HG02623 (cell line): ENCODE data around the gene BMERB1.
"Not testable (repeated sequence)": the region's sequence is repeated elsewhere in the genome, so short reads cannot be mapped to it uniquely, and the experiment has no call there.

ENCODE experiments used
- ATAC-seq: cut with Tn5 transposase; IDR thresholded peaks from one replicate; pipeline ENCODE4 v1.9.1; 2021; ENCODE audit warnings: moderate library complexity; ENCODE audit not compliant: unreplicated experiment

The BMERB1 gene

DNA sequence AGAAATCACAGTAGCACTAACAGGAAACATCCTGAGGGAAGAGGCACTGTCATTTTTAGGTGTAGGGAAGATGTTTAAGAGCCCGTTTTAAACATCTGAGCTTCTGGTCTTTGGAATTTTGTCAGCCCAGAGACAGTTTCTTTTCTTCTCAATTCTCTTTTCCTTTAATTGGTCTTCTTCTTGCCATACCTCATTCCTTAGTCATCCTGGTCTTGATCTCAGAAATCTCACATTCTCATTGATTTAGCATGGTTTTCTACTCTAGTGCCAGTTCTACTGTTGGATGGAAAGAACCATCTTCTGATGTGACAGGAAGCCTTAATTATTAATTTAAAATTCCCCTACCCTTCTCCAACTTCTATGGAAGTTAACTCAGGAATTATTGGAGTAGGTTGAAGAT, 25.4 kb downstream of the BMERB1 start:
- no peak for ATAC-seq

GRCh38 chr16:15460601-15461000, 26.2 kb downstream of the BMERB1 start:
- no peak for ATAC-seq

- ATAC-seq, result no peak
Observed at GRCh38 chr16:15461376-15461775, 27.0 kb downstream of the BMERB1 start.

GRCh38 chr16:15464401-15465186, 30.2 kb downstream of the BMERB1 start:
- ATAC-seq, result no peak

- ATAC-seq, result no peak
Observed at GRCh38 chr16:15466131-15466530, 31.7 kb downstream of the BMERB1 start.

DNA sequence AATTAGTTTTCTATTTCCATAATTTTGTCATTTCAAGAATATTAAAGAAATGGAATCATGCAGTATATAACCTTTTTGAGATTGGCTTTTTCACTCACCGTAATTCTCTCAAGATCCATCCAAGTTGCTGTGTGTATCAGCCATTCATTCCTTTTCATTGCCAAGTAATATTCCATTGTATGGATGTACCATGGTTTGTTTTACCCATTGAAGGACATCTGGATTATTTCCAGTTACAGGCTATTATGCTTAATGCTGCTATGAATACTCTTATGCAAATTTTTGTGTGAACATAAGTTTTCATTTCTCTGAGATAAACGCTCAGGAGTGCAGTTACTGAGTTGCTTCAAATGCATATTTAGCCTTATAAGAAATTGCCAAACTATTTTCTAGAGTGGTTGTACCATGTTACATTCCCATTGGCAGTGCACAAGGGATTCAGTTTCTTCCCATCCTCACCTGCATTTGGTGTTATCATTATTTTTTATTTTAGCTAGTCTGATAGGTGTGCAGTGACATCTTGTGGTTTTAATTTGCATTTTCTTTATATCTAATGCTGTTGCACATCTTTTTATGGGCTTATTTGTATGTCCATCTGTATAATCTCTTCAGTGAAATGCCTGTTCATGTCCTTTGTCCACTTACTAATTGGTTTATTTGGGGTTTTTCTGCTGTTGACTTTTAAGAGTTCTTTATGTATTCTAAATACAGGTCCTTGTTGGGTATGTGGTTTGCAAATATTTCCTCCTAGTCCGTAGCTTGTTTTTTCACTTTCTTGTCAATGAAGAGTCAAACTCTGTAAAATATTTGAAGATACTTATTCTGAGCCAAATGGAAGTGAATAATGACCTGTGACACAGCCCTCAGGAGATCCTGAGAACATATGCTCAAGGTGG, 32.7 kb downstream of the BMERB1 start:
- ATAC-seq, result no peak

- not testable (repeated sequence) for ATAC-seq
Observed at GRCh38 chr16:15476971-15477370, 42.6 kb downstream of the BMERB1 start.

DNA sequence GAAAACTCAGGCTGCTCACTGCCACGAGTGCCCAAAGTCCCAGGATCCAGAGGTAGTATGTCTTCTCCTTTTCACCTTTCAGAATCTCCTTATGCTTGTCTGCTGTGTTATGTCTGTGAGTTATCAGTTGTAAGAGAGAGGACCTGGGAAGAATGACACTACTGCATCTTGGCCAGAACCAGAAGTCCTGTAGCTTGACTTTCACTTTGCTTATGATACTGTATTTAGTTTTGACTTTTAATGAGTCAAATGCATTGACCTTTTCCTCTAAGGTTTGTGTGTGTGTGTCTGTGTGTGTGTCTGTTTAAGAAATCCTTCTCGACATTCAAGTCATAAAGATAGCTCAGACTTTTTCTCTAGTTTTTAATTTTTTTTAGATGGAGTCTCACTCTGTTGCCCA, 43.4 kb downstream of the BMERB1 start:
- no peak for ATAC-seq

- no peak for ATAC-seq
Observed at GRCh38 chr16:15482068-15482747, 47.8 kb downstream of the BMERB1 start.

- no peak for ATAC-seq
Observed at GRCh38 chr16:15482748-15483298, 48.4 kb downstream of the BMERB1 start.

GRCh38 chr16:15483857-15484256, 49.5 kb downstream of the BMERB1 start:
- ATAC-seq, result no peak

DNA sequence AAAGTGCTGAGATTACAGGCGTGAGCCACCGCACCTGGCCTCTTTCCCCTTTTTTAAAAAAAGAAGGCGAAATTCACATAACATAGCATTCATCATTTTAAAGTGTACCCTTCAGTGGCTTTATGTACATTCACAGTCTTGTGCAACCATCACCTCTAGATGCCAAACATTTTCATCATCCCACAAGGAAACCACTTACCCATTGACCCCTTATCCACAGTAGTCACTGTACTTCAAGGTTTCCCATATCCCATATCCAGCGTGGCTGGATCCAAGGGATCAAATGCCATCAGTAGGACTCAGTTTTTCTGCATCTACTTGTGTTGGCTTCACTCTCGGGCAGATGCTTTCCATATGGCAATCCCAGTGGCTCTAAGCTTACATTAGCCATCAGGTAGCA, 50.3 kb downstream of the BMERB1 start:
- no peak for ATAC-seq

DNA sequence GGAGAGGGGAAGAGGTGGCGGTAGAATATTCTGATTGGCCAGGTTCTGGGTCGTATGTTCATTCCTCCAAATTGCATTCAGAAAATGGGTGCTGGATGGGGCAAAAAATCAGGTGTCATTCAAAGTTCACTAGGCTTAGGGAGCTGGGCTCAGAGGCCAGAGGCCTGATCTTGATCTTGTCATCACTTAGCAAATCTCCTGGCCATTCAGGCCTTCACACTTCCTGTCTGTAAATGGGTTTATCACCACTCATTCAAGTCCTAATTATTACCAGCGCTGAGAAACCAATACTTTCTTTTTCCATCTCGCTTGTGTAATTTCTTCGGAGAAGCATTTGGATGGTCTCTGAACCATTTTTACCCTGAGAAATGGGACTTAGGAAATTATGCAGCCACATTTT, 50.8 kb downstream of the BMERB1 start:
- no peak for ATAC-seq

- no peak for ATAC-seq
Observed at GRCh38 chr16:15486661-15487060, 52.3 kb downstream of the BMERB1 start.

DNA sequence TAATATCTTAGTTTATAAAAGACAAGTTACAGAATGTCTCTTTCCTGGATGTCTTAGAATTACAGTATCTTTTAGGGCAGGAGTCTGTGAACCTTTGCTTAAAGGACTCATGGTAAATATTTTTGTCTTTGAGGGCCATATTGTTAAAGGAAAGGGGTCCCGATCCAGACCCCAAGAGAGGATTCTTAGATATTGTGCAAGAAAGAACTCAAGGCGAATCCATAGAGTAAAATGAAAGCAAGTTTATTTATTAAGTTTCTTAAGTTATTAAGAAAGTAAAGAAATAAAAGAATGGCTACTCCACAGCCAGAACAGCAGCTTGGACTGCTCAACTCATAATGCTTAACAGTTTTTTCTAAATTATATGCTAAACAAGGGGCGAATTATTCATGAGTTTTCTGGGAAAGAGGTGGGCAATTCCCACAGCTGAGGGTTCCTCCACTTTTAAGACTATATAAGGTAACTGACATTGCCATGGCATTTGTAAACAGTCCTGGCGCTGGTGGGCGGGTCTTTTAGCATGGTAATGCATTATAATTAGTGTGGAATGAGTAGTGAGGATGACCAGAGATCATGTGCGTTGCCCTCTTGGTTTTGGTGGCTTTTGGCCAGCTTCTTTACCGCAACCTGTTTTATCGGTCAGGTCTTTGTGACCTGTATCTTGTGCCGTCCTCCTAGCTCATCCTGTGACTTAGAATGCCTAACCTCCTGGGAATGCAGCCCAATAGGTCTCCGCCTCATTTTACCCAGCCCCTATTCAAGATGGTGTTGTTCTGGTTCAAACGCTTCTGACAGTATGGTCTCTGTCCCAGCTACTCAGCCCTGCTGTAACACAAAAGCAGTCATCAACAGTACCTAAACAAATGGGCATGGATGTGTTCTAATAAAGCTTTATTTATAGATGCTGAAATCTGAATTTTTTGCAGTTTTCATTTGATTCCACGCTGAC, 53.2 kb downstream of the BMERB1 start:
- ATAC-seq, result no peak

- ATAC-seq, result no peak
Observed at GRCh38 chr16:15489016-15489415, 54.6 kb downstream of the BMERB1 start.

- ATAC-seq, result no peak
Observed at GRCh38 chr16:15490123-15490711, 55.8 kb downstream of the BMERB1 start.

DNA sequence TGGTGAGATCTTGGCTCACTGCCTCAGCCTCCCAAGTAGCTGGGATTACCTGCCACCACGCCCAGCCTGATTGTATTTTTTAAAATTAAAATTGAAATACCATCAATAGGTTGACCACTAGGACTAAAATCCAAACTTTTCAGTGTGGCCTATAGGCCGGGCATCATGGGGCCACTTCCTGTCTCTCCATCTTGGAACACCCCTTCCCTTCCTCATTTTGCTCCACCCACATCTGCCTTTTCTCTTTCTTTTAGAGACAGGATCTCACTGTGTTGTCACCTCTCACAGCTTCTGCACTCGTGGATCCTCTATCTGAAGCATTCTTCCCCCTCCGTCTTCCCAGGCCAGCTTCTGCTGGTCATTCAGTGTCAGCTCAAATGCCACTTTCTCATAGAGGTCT, 57.0 kb downstream of the BMERB1 start:
- ATAC-seq, result no peak

- ATAC-seq, result no peak
Observed at GRCh38 chr16:15492091-15492740, 57.8 kb downstream of the BMERB1 start.
